SJCRH30 (cell line): ENCODE data around the gene GTF2A1. TPM values are rescaled to one million over a fixed set of nuclear protein-coding genes. Genes with fewer than 3 reads are reported as not detected.
A peak's percentile ranks its signal among the peaks of the same experiment; 100 is the strongest.
"Not testable (repeated sequence)": the region's sequence is repeated elsewhere in the genome, so short reads cannot be mapped to it uniquely, and the experiment has no call there.

ENCODE experiments used
- DNase-seq, 2 experiments: peaks; one replicate each; pipeline ENCODE4 v3.0.0-alpha.2; 2015 to 2020
- H3K27ac ChIP-seq: fragments of 250-450 bp; sonication (Bioruptor Pico); 2 replicates; pipeline ENCODE4 v1.5.1; 2020; ENCODE audit warnings: mild to moderate bottlenecking, moderate library complexity
- H3K27me3 ChIP-seq: fragments of 250-450 bp; sonication (Bioruptor Pico); 2 replicates; pipeline ENCODE4 v1.5.1; 2020; ENCODE audit warnings: mild to moderate bottlenecking, moderate library complexity
- H3K36me3 ChIP-seq: fragments of 250-450 bp; sonication (Bioruptor Pico); 2 replicates; pipeline ENCODE4 v1.5.1; 2020; ENCODE audit warnings: mild to moderate bottlenecking, moderate library complexity
- H3K4me1 ChIP-seq: fragments of 250-450 bp; sonication (Bioruptor Pico); 2 replicates; pipeline ENCODE4 v1.5.1; 2020; ENCODE audit warnings: mild to moderate bottlenecking, moderate library complexity
- H3K4me3 ChIP-seq: fragments of 250-450 bp; sonication (Bioruptor Pico); 2 replicates; pipeline ENCODE4 v1.5.1; 2020; ENCODE audit warnings: mild to moderate bottlenecking, moderate library complexity
- H3K9me3 ChIP-seq: fragments of 250-450 bp; sonication (Bioruptor Pico); replicated peaks from 2 replicates; pipeline ENCODE4 v1.5.1; 2020; ENCODE audit warnings: mild to moderate bottlenecking, moderate library complexity
- total RNA-seq: library from RNA; depleted of rRNA; stranded (reverse); fragments of >200 nt; shearing (Covaris generic); gene quantifications from 2 replicates; pipeline ENCODE4 v1.2.3, GENCODE V29; 2014

GTF2A1 gene
- total RNA-seq, 1 experiment from 2014 or later: 27.3 TPM

- DNase-seq: no peak
- 0 out of 2 replicates have a peak, but pooled peaks cover 4% of the 10 kb centered on the region for H3K4me1 ChIP-seq
- no peak overlapping the region for H3K4me3 ChIP-seq
- no peaks in the 10 kb centered on the region for H3K27me3 ChIP-seq
- no peak overlapping the region for H3K27ac ChIP-seq
- no peaks in the 10 kb centered on the region for H3K36me3 ChIP-seq
- 0 out of 2 replicates have a peak, but pooled peaks cover 3% of the 10 kb centered on the region for H3K9me3 ChIP-seq
Observed at GRCh38 chr14:81245771-81246170, 25.0 kb upstream of the GTF2A1 start.

GRCh38 chr14:81244431-81244830, 23.7 kb upstream of the GTF2A1 start:
- H3K36me3 ChIP-seq, DNase-seq, H3K4me3 ChIP-seq, H3K27ac ChIP-seq, H3K4me1 ChIP-seq, H3K27me3 ChIP-seq, H3K9me3 ChIP-seq: not testable (repeated sequence)

GRCh38 chr14:81243499-81243898, 22.7 kb upstream of the GTF2A1 start:
- Histone ChIP-seq H3K4me3 (no peak overlapping the region), H3K4me1 (0 out of 2 replicates have a peak, but pooled peaks cover 4% of the 10 kb centered on the region), H3K27ac (no peak overlapping the region), H3K36me3 (no peaks in the 10 kb centered on the region), H3K9me3 (0 out of 2 replicates have a peak, but pooled peaks cover 3% of the 10 kb centered on the region), H3K27me3 (no peaks in the 10 kb centered on the region)
- DNase-seq: no peak

- H3K36me3 ChIP-seq, H3K27ac ChIP-seq, H3K4me1 ChIP-seq, H3K27me3 ChIP-seq, H3K9me3 ChIP-seq, DNase-seq, H3K4me3 ChIP-seq: not testable (repeated sequence)
Observed at GRCh38 chr14:81236849-81237248, 16.1 kb upstream of the GTF2A1 start.

GRCh38 chr14:81236138-81236537, 15.4 kb upstream of the GTF2A1 start:
- Histone ChIP-seq H3K9me3 (no peaks in the 10 kb centered on the region), H3K4me3 (no peak overlapping the region), H3K27ac (no peak overlapping the region), H3K27me3 (no peaks in the 10 kb centered on the region), H3K4me1 (peaks cover 3% of the 10 kb centered on the region), H3K36me3 (no peaks in the 10 kb centered on the region)
- no peak for DNase-seq

- H3K4me3 ChIP-seq: no peak overlapping the region
- H3K27me3 ChIP-seq: no peaks in the 10 kb centered on the region
- peaks cover 3% of the 10 kb centered on the region for H3K4me1 ChIP-seq
- no peaks in the 10 kb centered on the region for H3K36me3 ChIP-seq
- H3K27ac ChIP-seq: no peak overlapping the region
- no peak for DNase-seq
- no peaks in the 10 kb centered on the region for H3K9me3 ChIP-seq
Observed at GRCh38 chr14:81235096-81235495, 14.3 kb upstream of the GTF2A1 start.

- Histone ChIP-seq H3K27me3 (no peaks in the 10 kb centered on the region), H3K4me1 (peaks cover 3% of the 10 kb centered on the region), H3K36me3 (no peaks in the 10 kb centered on the region), H3K9me3 (no peaks in the 10 kb centered on the region), H3K27ac (no peak overlapping the region), H3K4me3 (no peak overlapping the region)
- DNase-seq: peak in 1 of 2 experiments; percentile 38
Observed at GRCh38 chr14:81234278-81234677, 13.5 kb upstream of the GTF2A1 start.

GRCh38 chr14:81233615-81234014, 12.9 kb upstream of the GTF2A1 start:
- H3K27ac ChIP-seq: no peak overlapping the region
- no peak for DNase-seq
- H3K4me1 ChIP-seq: peaks cover 3% of the 10 kb centered on the region
- no peaks in the 10 kb centered on the region for H3K36me3 ChIP-seq
- no peaks in the 10 kb centered on the region for H3K27me3 ChIP-seq
- no peaks in the 10 kb centered on the region for H3K9me3 ChIP-seq
- H3K4me3 ChIP-seq: no peak overlapping the region

- Histone ChIP-seq H3K36me3 (no peaks in the 10 kb centered on the region), H3K27me3 (no peaks in the 10 kb centered on the region), H3K27ac (no peak overlapping the region), H3K9me3 (no peaks in the 10 kb centered on the region), H3K4me1 (peaks cover 3% of the 10 kb centered on the region), H3K4me3 (no peak overlapping the region)
- no peak for DNase-seq
Observed at GRCh38 chr14:81231540-81231939, 10.8 kb upstream of the GTF2A1 start.

- Histone ChIP-seq H3K27ac (no peak overlapping the region), H3K9me3 (no peaks in the 10 kb centered on the region), H3K4me1 (peaks cover 11% of the 10 kb centered on the region), H3K36me3 (no peaks in the 10 kb centered on the region), H3K4me3 (no peak overlapping the region), H3K27me3 (no peaks in the 10 kb centered on the region)
- DNase-seq: no peak
Observed at GRCh38 chr14:81224222-81224621, 3.5 kb upstream of the GTF2A1 start.

- H3K9me3 ChIP-seq, H3K27ac ChIP-seq, H3K36me3 ChIP-seq, DNase-seq, H3K4me3 ChIP-seq, H3K27me3 ChIP-seq: not testable (repeated sequence)
- H3K4me1 ChIP-seq: peaks cover 11% of the 10 kb centered on the region
Observed at GRCh38 chr14:81223788-81224187, 3.0 kb upstream of the GTF2A1 start.

- Histone ChIP-seq H3K27ac (peak overlapping the region; percentile 100), H3K4me3 (no peak overlapping the region), H3K4me1 (peaks cover 15% of the 10 kb centered on the region), H3K9me3 (no peaks in the 10 kb centered on the region), H3K36me3 (no peaks in the 10 kb centered on the region), H3K27me3 (no peaks in the 10 kb centered on the region)
- DNase-seq: no peak
Observed at GRCh38 chr14:81222691-81223090, 1.9 kb upstream of the GTF2A1 start.

- peak overlapping the region; percentile 93 for H3K4me3 ChIP-seq
- no peaks in the 10 kb centered on the region for H3K36me3 ChIP-seq
- H3K9me3 ChIP-seq: no peaks in the 10 kb centered on the region
- H3K27ac ChIP-seq: peak overlapping the region; percentile 100
- peak in 1 of 2 experiments; percentile 29 for DNase-seq
- no peaks in the 10 kb centered on the region for H3K27me3 ChIP-seq
- peaks cover 15% of the 10 kb centered on the region for H3K4me1 ChIP-seq
Observed at GRCh38 chr14:81222126-81222525, 1.4 kb upstream of the GTF2A1 start.

GRCh38 chr14:81221579-81222102, 882 bp upstream of the GTF2A1 start:
- H3K36me3 ChIP-seq: no peaks in the 10 kb centered on the region
- H3K4me1 ChIP-seq: peaks cover 15% of the 10 kb centered on the region
- H3K27me3 ChIP-seq: no peaks in the 10 kb centered on the region
- DNase-seq: peak in 1 of 2 experiments; percentile 11
- no peaks in the 10 kb centered on the region for H3K9me3 ChIP-seq
- H3K27ac ChIP-seq: peak overlapping the region; percentile 100
- H3K4me3 ChIP-seq: peak overlapping the region; percentile 93

- Histone ChIP-seq H3K4me3 (peak overlapping the region; percentile 93), H3K27ac (peak overlapping the region; percentile 100), H3K4me1 (peaks cover 15% of the 10 kb centered on the region), H3K9me3 (no peaks in the 10 kb centered on the region), H3K36me3 (peaks cover 7% of the 10 kb centered on the region), H3K27me3 (no peaks in the 10 kb centered on the region)
- no peak for DNase-seq
Observed at GRCh38 chr14:81220580-81220829, 254 bp downstream of the GTF2A1 start.

GRCh38 chr14:81219759-81220579, 790 bp downstream of the GTF2A1 start:
- Histone ChIP-seq H3K4me1 (peaks cover 15% of the 10 kb centered on the region), H3K9me3 (no peaks in the 10 kb centered on the region), H3K27me3 (no peaks in the 10 kb centered on the region), H3K36me3 (peaks cover 12% of the 10 kb centered on the region), H3K27ac (peak overlapping the region; percentile 100), H3K4me3 (peak overlapping the region; percentile 93)
- peak; percentile 20 to 51 for DNase-seq
